ENCODE results near the gene TNNC1. TPM values are rescaled to one million over a fixed set of nuclear protein-coding genes. Genes with fewer than 3 reads are reported as not detected.

Gene TNNC1
- total and polyA plus RNA-seq, 2 donors (not counting 3 experiments of a cell fraction or from before 2014, with no cell fraction given), result 0.12 TPM; not detected in 1

DNA sequence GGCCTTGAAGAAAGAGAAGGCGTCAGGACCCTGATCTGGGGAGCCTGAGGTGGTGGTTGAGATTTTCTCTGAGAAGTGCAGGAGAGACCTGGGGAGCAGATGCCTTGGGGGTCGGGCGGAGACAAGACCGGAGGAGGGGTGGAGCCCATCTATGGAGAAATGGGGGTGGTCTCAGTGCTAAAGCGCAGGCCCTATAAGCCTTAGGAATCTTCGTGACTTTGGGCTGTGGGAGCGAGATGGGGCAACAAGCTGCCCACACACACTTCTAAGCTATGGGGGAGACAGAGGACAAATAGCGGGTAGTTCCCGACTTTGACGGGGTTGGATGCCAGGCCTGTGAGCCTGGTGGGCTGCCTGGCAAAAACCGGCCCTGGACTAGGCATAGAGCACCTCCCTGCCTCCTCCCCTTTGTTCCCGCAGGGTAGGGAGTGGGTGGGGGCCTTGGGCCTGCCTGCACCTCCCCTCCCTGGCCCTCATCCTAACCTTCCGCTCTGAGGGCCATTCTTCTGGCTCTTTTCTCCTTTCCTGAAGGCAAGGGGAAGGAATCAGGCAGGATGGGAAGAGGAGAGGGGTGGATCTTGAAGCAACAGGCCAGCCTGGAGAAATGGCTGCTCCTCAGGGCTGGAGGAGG, 2.4 kb upstream of the TNNC1 start:
- POLR2A ChIA-PET, result no interaction called here
- dilution Hi-C loops (cut with MboI; ENCODE audit: extremely low pct_ligation_motif_present, low sequenced_read_pairs), result no loop called here

More for the DNA sequence above, 2.4 kb upstream of the TNNC1 start:
- H4K20me1 ChIP-seq (replicated peaks; ENCODE audit: control insufficient read depth, extremely low read depth, insufficient read depth, low read length), result no peaks in the 10 kb centered on the region
- H3K9me1 ChIP-seq (replicated peaks; ENCODE audit: control insufficient read depth, extremely low read depth, insufficient read depth, low read length), result no peaks in the 10 kb centered on the region
- peak overlapping the region; percentile 90 for H3K4me2 ChIP-seq (ENCODE audit: insufficient read depth, low read length)
- H3K36me3 ChIP-seq (ENCODE audit: control insufficient read depth in 2 of 2, extremely low read depth in 1 of 2, insufficient read depth in 2 of 2, low read length in 2 of 2), result peaks cover 17 to 19% of the 10 kb centered on the region in 2 experiments
- CTCF ChIA-PET, result interaction anchor here (0.6 to 1.5 kb wide), 6 partner anchors 8 to 135 kb away, joined by 3 to 6 read pairs (median 4); no protein-coding TSS in a partner anchor
- DNase-seq (ENCODE audit: low read depth, low spot score) (peak; percentile 58), FAIRE-seq (peak; percentile 90)
- H2AFZ ChIP-seq (ENCODE audit: low read depth, low read length), result peak overlapping the region; percentile 54
- BruUV-seq (replicated peaks), result TSS peak; percentile 60
- H3K4me3 ChIP-seq (replicated peaks in 1 of 3; ENCODE audit: insufficient read depth in 1 of 3, low read depth in 1 of 3, low read length in 3 of 3), result peak overlapping the region; percentile 80 to 97 (median 97)
- H3K27ac ChIP-seq (ENCODE audit: insufficient read depth, low read depth, low read length), result peak overlapping the region; percentile 23
- peaks cover 40% of the 10 kb centered on the region for H3K79me2 ChIP-seq (ENCODE audit: control insufficient read depth, insufficient read depth, low read length)
- H3K27me3 ChIP-seq (ENCODE audit: control insufficient read depth in 2 of 2, insufficient read depth in 2 of 2, low read length in 2 of 2), result no peaks in the 10 kb centered on the region
- no peaks in the 10 kb centered on the region for H3K9me3 ChIP-seq (replicated peaks; ENCODE audit: control insufficient read depth, insufficient read depth, low read length)
- intact Hi-C loops (cut with micrococcal nuclease), result loop anchor here (5.0 kb wide), 1 partner anchor 41 kb away; the partner anchor contains the start of gene STAB1
- TF ChIP-seq POLR2A (IDR thresholded peaks at IDR 0.05; ENCODE audit: low read depth, low read length) (peak; percentile 37), CTCF (IDR thresholded peaks at IDR 0.05; ENCODE audit: extremely low read depth in 1 of 2, insufficient read depth in 1 of 2, low read depth in 1 of 2, low read length in 2 of 2) (no peak), FOS (IDR thresholded peaks at IDR 0.05; ENCODE audit: borderline replicate concordance, insufficient read depth, low read length) (no peak), POLR2AphosphoS5 (IDR thresholded peaks at IDR 0.05; ENCODE audit: insufficient read depth, low read depth, low read length) (peak; percentile 45), MYC (IDR thresholded peaks at IDR 0.05; ENCODE audit: low read depth, low read length) (no peak), JUN (IDR thresholded peaks at IDR 0.05; ENCODE audit: borderline replicate concordance, insufficient read depth, insufficient read length, low read depth) (no peak), MAX (IDR thresholded peaks at IDR 0.05; ENCODE audit: insufficient read depth, insufficient read length) (no peak)
- peak overlapping the region; percentile 75 for H3K9ac ChIP-seq (replicated peaks; ENCODE audit: extremely low read depth, insufficient read depth, low read length)
- H3K4me1 ChIP-seq (ENCODE audit: control insufficient read depth, extremely low read depth, insufficient read depth, low read length), result peaks cover 17% of the 10 kb centered on the region

Data from endothelial cell of umbilical vein (primary cell).